WTC11 (cell line): Measurements from ENCODE around the gene CYLD. TPM values are rescaled to one million over a fixed set of nuclear protein-coding genes. Genes with fewer than 3 reads are reported as not detected.

ENCODE experiments used
- ATAC-seq: fragments of 200-7000 bp; cut with Tn5 transposase; 2 replicates; pipeline ENCODE4 v1.10.0; 2021; ENCODE audit warnings: mild to moderate bottlenecking, moderate library complexity
- CTCF ChIA-PET: fragments of 300-600 bp; sonication (Branson Sonifier 250); formaldehyde crosslinking; loops from one replicate; lab custom pipeline; 2021; ENCODE audit warnings: antibody characterized with exemption; lab: Charles Lee
- POLR2A ChIA-PET: fragments of 350-600 bp; sonication (Branson Sonifier 250); formaldehyde crosslinking; loops from one replicate; lab custom pipeline; 2021; ENCODE audit warnings: antibody characterized with exemption; lab: Charles Lee
- DNase-seq: peaks from one replicate; pipeline ENCODE4 v3.0.0; 2021; ENCODE audit warnings: low spot score
- H3K27ac Mint-ChIP-seq: 2 replicates; pipeline ENCODE4 v1.8.0; 2021; ENCODE audit warnings: mixed read lengths
- H3K27me3 Mint-ChIP-seq: 2 replicates; pipeline ENCODE4 v1.8.0; 2021; ENCODE audit warnings: low read depth, mild to moderate bottlenecking, moderate library complexity, mixed read lengths
- H3K36me3 Mint-ChIP-seq: 2 replicates; pipeline ENCODE4 v1.8.0; 2021; ENCODE audit warnings: mixed read lengths
- H3K4me1 Mint-ChIP-seq: 2 replicates; pipeline ENCODE4 v1.8.0; 2022; ENCODE audit warnings: mixed read lengths
- H3K4me3 Mint-ChIP-seq: 2 replicates; pipeline ENCODE4 v1.8.0; 2021; ENCODE audit warnings: mild to moderate bottlenecking, moderate library complexity, mixed read lengths
- H3K9me3 Mint-ChIP-seq: 2 replicates; pipeline ENCODE4 v1.8.0; 2021; ENCODE audit warnings: mixed read lengths
- AFF4 ChIP-seq: sonication (generic); formaldehyde crosslinking; IDR thresholded peaks from 2 replicates; pipeline ENCODE4 v1.8.1; 2023; ENCODE audit warnings: mild to moderate bottlenecking, missing genetic modification reagents, borderline replicate concordance
- AR ChIP-seq: fragments of 250-450 bp; sonication (Bioruptor Pico); IDR thresholded peaks from 2 replicates; pipeline ENCODE4 v1.9.0; 2021; ENCODE audit warnings: mild to moderate bottlenecking
- ESRRA ChIP-seq: sonication (generic); formaldehyde crosslinking; IDR thresholded peaks from 2 replicates; pipeline ENCODE4 v1.8.1; 2022; ENCODE audit warnings: mild to moderate bottlenecking, missing genetic modification reagents, borderline replicate concordance
- FOXP4 ChIP-seq: sonication (generic); formaldehyde crosslinking; IDR thresholded peaks from 2 replicates; pipeline ENCODE4 v1.8.0; 2022; ENCODE audit warnings: mild to moderate bottlenecking, missing genetic modification reagents
- GABPB1 ChIP-seq: sonication (generic); formaldehyde crosslinking; IDR thresholded peaks from 2 replicates; pipeline ENCODE4 v1.8.1; 2023; ENCODE audit warnings: mild to moderate bottlenecking, missing genetic modification reagents
- GTF2I ChIP-seq: fragments of 250-450 bp; sonication (Bioruptor Pico); conservative IDR thresholded peaks from 2 replicates; pipeline ENCODE4 v1.4.0; 2021; ENCODE audit warnings: mild to moderate bottlenecking
- MYBL2 ChIP-seq: sonication (generic); formaldehyde crosslinking; IDR thresholded peaks from 2 replicates; pipeline ENCODE4 v1.8.1; 2023; ENCODE audit warnings: mild to moderate bottlenecking, moderate library complexity, missing genetic modification reagents
- NFATC4 ChIP-seq: fragments of 250-450 bp; sonication (Bioruptor Pico); IDR thresholded peaks from 2 replicates; pipeline ENCODE4 v1.9.0; 2021; ENCODE audit warnings: mild to moderate bottlenecking
- NFE2L1 ChIP-seq: sonication (generic); formaldehyde crosslinking; IDR thresholded peaks from 2 replicates; pipeline ENCODE4 v1.8.1; 2023; ENCODE audit warnings: missing genetic modification reagents
- OVOL2 ChIP-seq: fragments of 250-450 bp; sonication (Bioruptor Pico); IDR thresholded peaks from 2 replicates; pipeline ENCODE4 v1.9.0; 2021; ENCODE audit warnings: mild to moderate bottlenecking, borderline replicate concordance
- PREB ChIP-seq: sonication (generic); formaldehyde crosslinking; IDR thresholded peaks from 2 replicates; pipeline ENCODE4 v1.8.1; 2022; ENCODE audit warnings: mild to moderate bottlenecking, missing genetic modification reagents, moderate library complexity, borderline replicate concordance
- SMAD3 ChIP-seq: sonication (generic); formaldehyde crosslinking; IDR thresholded peaks from 2 replicates; pipeline ENCODE4 v1.8.0; 2022; ENCODE audit warnings: missing genetic modification reagents, mild to moderate bottlenecking, borderline replicate concordance
- ZBTB21 ChIP-seq: sonication (generic); formaldehyde crosslinking; IDR thresholded peaks from 2 replicates; pipeline ENCODE4 v1.8.1; 2023; ENCODE audit warnings: mild to moderate bottlenecking, missing genetic modification reagents, borderline replicate concordance
- ZNF219 ChIP-seq: sonication (generic); formaldehyde crosslinking; IDR thresholded peaks from 2 replicates; pipeline ENCODE4 v1.8.0; 2023; ENCODE audit warnings: missing genetic modification reagents, mild to moderate bottlenecking, borderline replicate concordance
- ZNF512 ChIP-seq: sonication (generic); formaldehyde crosslinking; IDR thresholded peaks from 2 replicates; pipeline ENCODE4 v1.8.1; 2022; ENCODE audit warnings: missing genetic modification reagents, borderline replicate concordance
- total RNA-seq: library from RNA; stranded (reverse); gene quantifications from 3 replicates; pipeline ENCODE4 v1.2.3, GENCODE V29; 2021
- TF ChIP-seq, protein P1 (sequence below): fragments of 200-600 bp; IDR thresholded peaks from 2 replicates; pipeline ENCODE4 v1.8.0; 2022; ENCODE audit warnings: antibody characterized with exemption
- TF ChIP-seq, protein P2 (sequence below): fragments of 250-450 bp; sonication (Bioruptor Pico); conservative IDR thresholded peaks from 2 replicates; pipeline ENCODE4 v1.9.0; 2021; ENCODE audit warnings: mild to moderate bottlenecking
- TF ChIP-seq, protein P3 (sequence below): fragments of 250-450 bp; sonication (Bioruptor Pico); IDR thresholded peaks from 2 replicates; pipeline ENCODE4 v1.9.0; 2021; ENCODE audit warnings: mild to moderate bottlenecking
- TF ChIP-seq, protein P4 (sequence below): sonication (generic); formaldehyde crosslinking; IDR thresholded peaks from 2 replicates; pipeline ENCODE4 v1.8.1; 2023; ENCODE audit warnings: mild to moderate bottlenecking, missing genetic modification reagents, moderate library complexity

The CYLD gene
- total RNA-seq, 1 experiment from 2014 or later = 10.8 TPM

GRCh38 chr16:50828164-50828702 is 86.3 kb downstream of the CYLD start:
- no peak for DNase-seq
- Mint-ChIP-seq H3K9me3 (peaks cover 29% of the 10 kb centered on the region), H3K4me1 (no peaks in the 10 kb centered on the region), H3K27ac (no peak overlapping the region), H3K27me3 (no peaks in the 10 kb centered on the region), H3K4me3 (no peak overlapping the region), H3K36me3 (peaks cover 3% of the 10 kb centered on the region)
- CTCF ChIA-PET = interaction anchor here (0.8 kb wide), 1 partner anchor 22 kb away, joined by 3 read pairs; no protein-coding TSS in a partner anchor
- no peak for TF ChIP-seq ZBTB21 (CRISPR knock-in tag)
- no peak for TF ChIP-seq ESRRA (CRISPR knock-in tag)
- no peak for TF ChIP-seq OVOL2 (CRISPR knock-in tag)
- TF ChIP-seq AFF4 = no peak
- no peak for TF ChIP-seq ZNF512 (CRISPR knock-in tag)
- no peak for TF ChIP-seq SMAD3 (CRISPR knock-in tag)
- TF ChIP-seq, protein P1, sequence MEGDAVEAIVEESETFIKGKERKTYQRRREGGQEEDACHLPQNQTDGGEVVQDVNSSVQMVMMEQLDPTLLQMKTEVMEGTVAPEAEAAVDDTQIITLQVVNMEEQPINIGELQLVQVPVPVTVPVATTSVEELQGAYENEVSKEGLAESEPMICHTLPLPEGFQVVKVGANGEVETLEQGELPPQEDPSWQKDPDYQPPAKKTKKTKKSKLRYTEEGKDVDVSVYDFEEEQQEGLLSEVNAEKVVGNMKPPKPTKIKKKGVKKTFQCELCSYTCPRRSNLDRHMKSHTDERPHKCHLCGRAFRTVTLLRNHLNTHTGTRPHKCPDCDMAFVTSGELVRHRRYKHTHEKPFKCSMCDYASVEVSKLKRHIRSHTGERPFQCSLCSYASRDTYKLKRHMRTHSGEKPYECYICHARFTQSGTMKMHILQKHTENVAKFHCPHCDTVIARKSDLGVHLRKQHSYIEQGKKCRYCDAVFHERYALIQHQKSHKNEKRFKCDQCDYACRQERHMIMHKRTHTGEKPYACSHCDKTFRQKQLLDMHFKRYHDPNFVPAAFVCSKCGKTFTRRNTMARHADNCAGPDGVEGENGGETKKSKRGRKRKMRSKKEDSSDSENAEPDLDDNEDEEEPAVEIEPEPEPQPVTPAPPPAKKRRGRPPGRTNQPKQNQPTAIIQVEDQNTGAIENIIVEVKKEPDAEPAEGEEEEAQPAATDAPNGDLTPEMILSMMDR = no peak
- no peak for TF ChIP-seq PREB
- TF ChIP-seq FOXP4 (CRISPR knock-in tag) = no peak
- no peak for TF ChIP-seq ZNF219
- no peak for TF ChIP-seq GTF2I (CRISPR knock-in tag)
- TF ChIP-seq NFATC4 = no peak
- TF ChIP-seq, protein P2, sequence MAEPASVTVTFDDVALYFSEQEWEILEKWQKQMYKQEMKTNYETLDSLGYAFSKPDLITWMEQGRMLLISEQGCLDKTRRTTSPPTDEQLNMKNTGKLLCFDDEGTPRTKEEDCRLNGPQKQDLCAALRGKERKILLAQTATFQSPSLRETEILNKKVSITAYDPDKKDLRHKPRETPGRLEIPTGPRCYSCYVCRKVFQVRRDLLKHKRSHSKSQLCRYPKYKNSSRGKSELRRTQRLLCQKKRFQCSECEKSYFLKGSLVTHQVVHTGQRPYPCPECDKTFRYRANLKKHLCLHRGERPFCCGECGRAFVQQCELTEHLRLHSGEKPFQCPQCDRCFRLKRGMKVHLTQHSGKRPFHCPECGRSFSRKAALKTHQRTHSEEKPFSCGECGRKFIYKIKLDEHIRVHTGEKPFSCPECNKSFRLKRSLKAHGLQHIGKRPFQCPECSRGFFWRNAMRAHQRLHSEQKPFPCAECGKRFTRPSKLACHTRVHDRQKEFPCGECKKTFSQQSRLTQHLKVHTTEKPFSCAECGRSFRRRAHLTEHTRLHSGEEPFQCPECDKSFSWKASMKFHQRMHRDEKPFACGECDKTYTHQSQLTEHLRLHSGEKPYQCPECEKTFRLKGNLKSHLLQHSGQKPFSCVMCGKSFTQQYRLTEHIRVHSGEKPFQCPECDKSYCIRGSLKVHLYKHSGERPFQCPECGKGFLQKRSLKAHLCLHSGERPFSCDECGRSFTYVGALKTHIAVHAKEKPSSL (CRISPR knock-in tag) = no peak
- no peak for TF ChIP-seq NFE2L1
- TF ChIP-seq, protein P3, sequence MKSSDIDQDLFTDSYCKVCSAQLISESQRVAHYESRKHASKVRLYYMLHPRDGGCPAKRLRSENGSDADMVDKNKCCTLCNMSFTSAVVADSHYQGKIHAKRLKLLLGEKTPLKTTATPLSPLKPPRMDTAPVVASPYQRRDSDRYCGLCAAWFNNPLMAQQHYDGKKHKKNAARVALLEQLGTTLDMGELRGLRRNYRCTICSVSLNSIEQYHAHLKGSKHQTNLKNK = no peak
- TF ChIP-seq MYBL2 (CRISPR knock-in tag) = no peak
- TF ChIP-seq, protein P4, sequence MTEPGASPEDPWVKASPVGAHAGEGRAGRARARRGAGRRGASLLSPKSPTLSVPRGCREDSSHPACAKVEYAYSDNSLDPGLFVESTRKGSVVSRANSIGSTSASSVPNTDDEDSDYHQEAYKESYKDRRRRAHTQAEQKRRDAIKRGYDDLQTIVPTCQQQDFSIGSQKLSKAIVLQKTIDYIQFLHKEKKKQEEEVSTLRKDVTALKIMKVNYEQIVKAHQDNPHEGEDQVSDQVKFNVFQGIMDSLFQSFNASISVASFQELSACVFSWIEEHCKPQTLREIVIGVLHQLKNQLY = no peak
- TF ChIP-seq GABPB1 (CRISPR knock-in tag) = no peak
- no peak for TF ChIP-seq AR
- POLR2A ChIA-PET = no interaction called here
- no peak for ATAC-seq
